NCI-H345 treated with DMSO at 0.1 percent for 48 hours (cell line): Measurements from ENCODE around the gene SAMD13.

Experiments
- DNase-seq: peaks from one replicate; lab custom pipeline; 2025; ENCODE audit not compliant: unreplicated experiment; lab: John Stamatoyannopoulos, UW

SAMD13 gene

DNA sequence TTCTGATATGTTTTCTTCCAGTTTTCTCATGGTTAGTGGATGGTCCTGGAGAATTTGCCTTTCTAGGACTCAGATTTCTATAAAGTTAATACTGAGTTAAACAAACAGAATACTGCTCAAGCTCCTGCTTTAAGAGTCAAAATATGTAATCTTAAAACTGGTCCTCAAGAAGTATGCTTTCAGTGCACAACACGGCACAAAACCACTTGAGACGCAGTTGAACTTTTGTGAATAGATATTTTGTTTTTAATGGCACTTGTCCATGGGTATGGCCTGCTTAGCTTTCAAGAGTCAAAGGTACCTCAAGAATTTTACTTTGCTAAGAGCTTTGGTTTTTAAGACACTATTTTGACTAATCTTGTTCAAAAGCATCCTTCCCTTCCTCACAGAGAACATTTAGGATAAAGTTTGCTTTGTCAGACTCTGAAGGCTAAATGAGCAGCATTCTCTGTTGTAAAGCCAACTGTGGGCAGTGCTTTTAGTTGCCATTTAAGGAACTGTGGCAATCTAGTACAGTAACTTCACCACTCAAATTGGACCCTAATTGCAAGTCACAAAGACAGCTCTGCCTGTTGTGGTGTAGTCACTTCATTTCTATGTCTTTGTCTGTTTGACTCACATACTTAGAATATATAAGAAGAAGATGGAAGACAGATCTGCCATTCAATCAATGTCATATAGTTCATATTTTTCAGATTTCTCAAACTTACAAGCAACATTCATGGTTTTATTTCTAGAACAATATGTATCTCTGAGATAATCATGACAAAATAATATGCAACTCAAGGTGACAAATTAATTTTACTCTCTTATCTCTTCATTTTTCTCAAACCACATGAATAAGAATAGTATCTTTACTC is 28.8 kb downstream of the SAMD13 start:
- DNase-seq, result no peak

DNA sequence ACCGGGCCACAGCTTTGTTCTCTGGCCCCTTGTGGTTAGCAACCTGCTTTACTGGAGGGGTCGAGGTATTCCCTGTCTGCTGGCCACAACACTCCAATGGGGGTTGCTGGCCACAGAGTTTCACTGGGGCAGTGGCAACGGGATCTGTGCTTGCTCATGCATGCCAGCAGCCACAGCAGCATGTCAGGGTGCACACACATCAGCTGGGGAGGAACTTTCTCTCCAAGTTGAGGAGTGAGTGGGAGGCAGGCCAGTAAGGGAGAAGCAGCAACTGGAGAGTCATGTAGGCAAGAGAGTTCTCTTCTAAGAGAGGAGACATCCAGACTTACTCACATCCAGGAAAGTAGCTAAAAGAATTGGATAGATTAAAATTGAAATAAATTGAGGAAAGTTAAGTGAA is 38.0 kb downstream of the SAMD13 start:
- no peak for DNase-seq

DNA sequence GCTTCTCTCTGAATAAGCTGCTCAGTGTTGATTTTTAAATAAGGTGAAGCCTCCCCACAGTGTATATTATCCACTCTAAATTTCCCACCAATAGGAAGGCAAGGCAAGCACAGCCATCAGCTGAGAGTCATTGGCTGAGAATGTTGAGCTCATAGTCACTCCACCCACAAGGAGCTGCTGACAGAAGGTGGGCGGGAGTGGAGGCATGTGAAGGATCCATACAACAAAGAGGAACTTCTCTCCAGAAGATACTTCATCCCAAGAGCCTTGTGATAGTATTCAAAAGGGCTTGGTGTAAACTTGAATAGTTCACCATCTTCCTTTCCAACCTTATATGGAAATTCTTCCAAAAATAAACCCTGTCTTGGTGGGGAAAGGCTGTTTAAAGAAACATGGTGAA is 42.8 kb downstream of the SAMD13 start:
- DNase-seq, result no peak

DNA sequence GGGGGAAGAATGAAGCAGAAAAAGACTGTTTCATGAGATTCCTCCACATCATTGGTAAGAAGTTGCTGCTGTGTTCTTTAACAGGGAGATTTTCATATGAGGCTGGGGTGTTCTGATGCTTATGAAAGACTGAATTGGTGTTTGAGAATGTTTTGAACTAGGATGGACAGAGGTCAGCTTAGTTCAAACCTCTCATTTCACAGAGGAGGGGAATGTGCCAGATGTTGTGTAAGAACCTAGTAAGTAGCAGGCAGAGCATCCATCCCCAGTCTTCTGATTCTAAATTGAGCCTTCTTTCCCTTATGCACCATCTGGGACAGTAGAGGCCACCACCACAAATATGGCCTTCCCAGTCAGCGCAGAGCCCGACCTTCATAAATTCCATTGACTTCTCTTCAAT is 43.7 kb downstream of the SAMD13 start:
- DNase-seq, result no peak

DNA sequence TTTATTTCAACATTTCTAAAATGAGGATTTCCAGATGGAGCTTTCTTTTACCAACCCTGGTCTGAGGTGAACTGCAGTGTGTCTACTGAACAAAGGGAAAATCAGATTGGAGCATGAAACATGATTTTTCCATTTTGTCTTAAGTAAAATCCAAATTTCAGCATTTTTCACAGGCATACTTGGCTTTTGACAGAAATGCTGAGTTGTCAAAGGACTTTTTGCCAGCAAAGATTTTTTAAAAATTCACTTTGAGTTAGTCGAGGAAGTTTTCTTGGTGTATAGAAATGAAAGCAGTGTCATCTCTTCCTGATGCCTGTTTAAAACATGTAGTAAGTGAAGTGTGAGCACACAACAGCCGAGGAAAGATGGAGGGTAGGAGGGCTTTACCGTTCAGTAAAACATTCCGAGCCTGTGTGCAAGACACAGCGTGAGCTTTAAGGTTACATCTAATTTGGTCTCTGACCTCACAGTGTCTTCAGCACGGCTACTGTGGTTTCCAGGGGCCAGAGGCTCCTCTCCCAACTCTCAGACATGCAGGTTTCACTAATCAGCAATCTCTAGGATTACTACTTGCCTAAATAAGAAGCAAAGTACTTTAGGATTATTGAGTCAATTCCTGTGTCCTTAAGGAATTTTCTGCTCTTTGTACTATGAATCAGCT is 45.9 kb downstream of the SAMD13 start:
- no peak for DNase-seq

DNA sequence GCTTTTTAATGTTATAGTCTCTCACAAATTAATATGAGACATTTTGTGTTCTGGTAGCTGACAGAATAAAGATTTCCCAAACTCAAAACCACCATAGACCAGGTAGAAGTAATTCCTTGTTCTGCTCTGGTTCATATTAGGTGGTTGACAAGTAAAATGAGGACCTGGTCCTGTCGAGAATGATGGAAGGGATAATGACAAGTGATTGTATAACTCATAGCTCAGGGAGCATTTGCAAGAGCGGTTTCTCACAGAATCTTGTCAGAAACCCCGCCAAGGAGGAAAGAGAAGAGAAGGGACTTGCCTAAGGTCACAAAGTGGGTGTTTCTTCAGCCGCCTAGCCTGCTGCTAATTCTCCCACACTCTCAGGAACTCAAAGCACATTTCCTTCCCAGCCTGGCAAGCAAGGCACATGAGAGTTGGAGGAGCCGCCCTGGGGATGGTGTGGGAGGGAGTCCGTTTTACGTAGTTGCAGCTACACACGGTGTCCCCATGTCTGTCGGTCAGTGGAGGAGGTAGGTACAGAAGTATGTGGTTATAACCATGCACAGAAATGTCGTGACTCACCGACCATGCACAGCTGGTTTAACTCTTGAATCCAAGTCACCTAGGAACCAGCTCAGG is 46.5 kb downstream of the SAMD13 start:
- DNase-seq, result no peak

DNA sequence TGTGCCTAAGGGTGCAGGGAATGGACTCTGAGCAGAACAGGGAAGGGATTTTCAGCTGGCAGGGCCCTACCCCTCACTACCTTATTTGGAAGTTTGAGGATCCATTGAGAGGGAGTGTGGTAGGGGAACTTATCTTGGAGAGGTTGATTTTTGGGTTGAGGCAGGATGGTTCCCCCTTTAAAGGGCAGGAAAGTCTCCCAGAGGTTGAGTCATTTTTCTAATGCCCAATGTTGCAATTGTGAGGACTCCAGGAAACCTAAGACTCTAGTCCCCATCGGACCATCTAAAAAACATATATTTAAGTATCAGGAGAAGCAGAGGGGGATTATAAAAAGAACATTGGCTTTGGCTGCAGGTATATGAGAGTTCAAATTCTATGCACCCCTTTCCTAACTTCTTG is 47.3 kb downstream of the SAMD13 start:
- DNase-seq, result no peak

DNA sequence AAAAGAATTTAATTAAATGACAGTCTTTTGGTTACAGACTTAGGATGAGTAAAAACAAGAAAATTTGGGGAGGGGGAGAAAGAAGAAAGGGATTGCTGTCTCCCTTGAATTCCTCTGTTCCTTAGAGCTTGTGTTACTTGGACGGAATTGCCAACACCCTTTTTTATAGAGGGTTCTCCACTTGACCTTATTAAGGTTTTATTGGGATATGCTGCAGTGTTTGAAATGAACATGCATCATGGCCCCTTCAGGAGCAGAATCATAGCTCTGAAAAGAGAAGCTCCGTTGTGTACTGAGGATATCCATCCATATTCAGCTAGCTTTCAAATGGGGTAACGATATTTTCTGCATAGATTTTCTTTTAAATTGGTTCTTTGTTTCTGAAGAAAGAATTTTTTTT is 48.6 kb downstream of the SAMD13 start:
- no peak for DNase-seq

DNA sequence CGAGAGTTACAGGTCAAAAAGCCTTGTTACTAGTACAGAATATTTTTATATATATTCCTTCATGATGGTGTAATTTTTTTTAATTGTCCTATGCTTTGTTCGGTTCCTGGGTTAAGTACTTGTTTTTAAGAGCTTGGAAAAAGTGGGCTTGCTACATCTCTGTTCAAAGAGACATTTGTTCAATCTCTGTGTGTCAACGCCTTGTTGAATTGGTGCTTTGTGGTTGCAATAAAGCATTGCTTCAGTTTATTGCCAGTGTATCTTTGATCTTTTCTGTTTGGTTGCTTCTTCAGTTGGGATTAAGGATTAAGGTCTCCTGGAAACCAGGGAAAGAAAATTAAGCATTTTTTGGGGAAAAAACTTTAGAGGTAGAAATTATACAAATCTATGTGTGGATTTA is 49.0 kb downstream of the SAMD13 start:
- no peak for DNase-seq

DNA sequence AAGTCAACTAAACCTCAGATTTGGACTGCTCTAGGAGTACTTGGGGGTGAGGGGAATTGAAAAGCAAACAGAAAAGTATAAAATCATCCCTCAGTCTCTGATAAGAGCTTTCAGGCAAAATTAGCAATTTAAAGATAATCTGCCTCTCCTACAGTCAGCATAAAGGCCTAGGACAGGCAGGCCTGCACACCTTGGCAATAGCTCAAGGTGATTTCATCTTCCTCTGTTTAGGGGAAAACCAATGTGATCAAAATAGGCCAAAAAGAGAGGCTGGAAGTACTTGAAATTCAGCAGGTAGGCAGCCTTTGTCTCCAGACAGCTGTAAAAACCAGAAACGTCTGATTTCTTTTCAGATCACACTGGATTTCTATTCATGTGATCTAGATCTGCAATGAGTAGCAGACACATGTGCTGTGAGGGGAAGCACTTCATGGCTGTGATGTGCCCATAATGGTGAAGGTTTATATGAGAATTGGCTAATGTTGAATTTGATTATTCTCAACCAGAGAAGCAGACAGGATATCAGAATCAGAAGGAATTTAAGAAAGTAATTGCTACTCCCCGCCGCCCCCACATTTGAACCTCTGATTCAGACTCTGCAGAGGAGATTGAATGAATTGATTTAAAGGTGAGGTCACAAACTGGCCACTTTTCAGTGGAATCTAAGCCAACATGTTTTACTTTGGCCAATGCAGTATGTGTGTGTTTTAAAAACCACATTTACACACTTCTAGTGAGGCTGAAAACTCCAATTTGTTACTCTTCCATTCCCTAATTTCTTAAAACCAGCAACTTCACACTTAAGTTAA is 51.0 kb downstream of the SAMD13 start:
- no peak for DNase-seq

DNA sequence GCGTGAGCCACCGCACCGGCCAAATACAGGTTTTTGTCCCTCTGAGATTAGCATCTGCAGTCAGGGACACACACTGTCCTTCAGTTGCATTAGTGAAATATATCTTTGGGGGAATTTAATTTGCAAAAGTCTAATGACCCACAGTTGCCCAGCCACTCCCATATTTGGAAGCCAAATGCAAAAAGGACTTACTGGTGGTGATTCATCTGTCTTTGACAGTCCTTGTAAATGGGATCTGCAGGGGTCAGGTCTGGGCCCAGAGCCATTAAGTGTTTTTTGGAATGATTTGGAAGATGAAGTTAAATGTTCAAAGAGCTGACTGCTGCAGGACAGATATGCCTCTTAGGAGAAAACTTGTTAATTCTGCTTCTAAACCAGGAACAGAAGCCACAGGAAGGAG is 52.2 kb downstream of the SAMD13 start:
- no peak for DNase-seq

DNA sequence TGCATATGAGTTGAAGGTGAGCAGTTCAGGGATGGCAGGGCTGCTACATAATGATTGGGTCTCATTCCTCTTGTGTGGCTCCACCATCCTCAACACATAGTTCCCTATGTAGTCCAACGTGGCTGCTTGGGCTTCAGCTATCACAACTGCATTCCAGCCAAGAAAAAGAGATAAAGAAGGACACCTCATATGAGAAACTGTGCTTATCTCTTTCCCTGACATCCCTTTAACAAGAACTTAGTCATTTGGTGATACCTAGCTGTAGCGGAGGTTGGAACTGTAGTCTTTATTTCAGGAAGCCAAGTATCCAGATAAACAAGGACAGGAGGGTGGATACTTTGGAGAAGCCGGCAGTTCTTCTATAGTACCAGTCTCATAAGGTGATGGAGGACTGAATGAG is 54.0 kb downstream of the SAMD13 start:
- DNase-seq, result no peak

DNA sequence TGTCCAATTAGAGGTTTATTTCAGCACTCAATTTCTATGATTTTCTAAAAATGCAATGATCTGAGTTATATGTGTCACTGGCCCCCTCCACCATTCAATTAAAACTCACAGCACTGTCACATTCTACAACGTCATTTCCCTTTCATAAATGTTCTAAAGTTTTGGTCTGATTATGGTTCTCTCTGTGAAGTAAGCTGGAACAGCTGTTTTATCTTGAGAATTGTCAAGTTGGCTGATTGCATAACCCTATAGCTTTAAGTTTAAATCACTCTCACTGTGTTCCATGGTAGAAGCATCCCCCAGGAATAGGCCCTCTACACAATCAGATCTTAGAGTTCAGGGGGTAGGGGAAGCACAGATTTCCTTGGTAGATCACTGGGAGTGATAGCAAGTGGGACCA is 55.4 kb downstream of the SAMD13 start:
- DNase-seq, result no peak

DNA sequence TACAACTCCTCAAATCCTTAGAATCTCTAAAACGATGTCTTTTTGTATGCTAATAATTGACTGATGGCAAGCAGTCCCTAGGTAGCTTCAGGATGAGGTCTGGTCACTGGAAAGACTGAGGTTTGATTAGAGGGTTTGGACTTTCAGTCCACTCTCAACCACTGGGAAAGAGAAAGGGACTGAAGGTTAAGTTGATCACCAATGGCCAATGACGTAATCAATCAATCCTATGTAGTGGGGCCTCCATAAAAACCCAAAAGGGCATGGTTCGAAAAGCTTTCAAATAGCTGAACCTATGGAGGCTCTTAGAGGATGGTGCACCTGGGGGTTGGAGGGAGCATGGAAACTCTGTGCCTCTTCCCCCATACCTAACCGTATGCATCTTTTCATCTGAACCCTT is 57.2 kb downstream of the SAMD13 start:
- DNase-seq, result no peak

DNA sequence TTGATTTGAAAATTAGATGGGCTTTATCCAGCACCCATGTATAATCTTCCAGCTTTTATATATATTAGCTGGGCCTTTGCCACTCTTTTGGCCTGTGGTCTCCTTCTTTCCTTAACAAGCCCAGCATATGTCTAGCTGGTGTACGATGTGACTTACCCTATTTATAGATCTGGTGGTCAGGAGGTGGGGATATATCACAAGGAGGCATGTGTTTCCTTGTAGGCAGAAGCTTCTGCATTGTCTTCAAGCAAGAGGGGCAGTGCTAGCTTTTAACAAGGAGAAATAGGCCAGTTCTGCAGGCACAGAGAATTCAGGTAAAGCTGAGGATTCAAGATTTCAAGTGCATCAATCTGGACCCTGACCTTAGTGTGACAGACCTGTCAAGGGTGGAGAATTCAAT is 58.8 kb downstream of the SAMD13 start:
- no peak for DNase-seq

DNA sequence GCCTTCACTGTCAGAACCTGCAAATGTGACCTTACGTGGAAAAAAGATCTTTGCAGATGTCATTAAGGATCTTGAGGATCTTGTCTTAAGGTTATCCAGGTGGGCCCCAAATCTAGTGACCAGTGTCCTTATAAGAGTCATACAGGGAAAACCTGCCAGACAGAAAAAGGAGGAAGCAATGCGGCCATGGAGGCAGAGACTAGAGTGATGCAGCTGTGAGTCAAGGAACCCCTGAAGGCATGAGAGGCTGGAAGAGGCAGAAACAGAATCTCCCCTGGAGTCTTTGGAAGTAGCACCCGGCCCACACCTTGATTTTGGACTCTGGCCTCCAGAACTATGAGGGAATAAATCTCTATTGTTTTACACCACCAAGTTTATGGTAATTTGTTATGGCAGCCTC is 60.3 kb downstream of the SAMD13 start:
- no peak for DNase-seq

DNA sequence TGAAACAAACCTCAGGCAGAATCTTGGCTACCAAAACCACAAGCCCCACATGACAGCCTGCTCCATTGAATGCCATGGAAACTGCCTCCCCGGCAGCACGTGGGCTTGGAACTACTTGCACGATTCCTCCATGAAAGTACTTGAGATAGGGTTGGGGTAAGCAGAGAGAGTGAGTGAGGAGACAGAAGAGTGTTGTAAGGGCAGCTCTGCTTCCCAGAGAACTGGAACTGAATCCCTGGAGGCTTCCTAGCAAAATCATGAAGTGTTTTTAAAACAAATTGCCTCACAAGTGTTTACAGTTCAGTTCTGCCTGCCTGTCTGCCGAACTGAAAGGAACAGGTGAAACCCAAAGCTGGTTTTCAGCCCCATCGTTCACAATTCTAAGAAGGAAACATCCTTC is 61.5 kb downstream of the SAMD13 start:
- DNase-seq, result peak; percentile 19

DNA sequence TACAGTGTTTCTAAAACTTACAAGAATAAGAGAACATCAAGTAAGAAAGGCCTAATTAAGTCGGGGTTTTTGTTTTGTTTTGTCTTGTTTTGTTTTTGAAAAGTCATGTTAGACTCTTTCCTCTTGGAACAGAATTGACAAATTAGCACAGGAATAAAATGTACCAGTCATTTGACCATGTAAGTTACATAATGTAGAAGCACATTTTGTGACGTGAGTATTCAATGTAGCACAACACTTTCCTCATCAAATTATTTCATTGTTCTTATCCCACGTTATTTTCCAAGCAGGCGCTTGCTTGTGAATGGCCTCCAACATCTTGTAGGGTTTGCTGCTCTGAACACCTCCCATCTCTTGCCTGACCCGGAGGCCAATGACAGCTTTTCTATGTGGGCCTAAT is 62.1 kb downstream of the SAMD13 start:
- no peak for DNase-seq

DNA sequence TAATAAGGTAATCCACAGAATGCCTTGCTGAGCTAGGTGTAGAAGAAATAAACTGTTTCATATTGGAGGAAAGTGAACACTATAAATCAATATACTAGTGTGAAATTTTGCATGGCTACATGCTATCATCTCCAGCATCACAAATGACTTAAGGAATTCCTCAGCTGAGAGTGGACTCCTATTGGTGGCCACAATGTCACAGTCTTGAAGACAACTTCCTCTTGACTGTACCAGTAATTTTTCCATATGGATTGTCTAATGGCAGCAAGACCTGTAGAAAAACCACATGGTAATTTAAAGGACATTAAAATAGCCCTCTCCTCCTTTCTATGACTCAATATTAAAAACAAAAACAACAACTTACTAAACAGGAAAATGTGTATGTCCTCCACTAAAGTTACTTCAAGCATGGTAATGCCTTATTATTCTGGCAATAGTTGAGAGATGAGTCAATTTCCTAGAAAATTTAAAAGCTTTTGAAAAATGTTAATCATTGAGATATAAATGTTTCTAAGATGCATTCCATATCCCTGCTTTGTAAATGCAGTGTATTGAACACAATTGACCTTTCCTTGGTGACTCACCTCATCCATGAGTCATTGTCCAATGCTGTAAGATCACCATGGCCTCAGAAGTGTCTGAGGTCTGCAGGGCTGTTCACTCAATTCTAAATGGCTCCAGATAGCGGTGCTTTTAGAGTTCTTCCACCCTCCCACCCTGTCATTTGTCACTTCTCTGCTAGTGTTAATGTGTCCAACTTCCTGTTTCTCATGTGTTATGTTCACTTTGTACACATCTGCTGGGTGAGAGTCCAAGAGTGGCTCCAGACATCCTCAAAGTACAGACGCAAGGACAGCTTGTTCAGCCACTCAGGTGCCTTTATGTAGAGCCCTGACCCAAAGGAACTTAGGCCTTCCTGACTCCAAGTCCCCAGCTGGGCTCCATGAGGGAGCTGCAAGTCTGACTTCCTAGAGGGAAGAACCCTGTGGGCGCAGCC is 64.0 kb downstream of the SAMD13 start:
- no peak for DNase-seq

DNA sequence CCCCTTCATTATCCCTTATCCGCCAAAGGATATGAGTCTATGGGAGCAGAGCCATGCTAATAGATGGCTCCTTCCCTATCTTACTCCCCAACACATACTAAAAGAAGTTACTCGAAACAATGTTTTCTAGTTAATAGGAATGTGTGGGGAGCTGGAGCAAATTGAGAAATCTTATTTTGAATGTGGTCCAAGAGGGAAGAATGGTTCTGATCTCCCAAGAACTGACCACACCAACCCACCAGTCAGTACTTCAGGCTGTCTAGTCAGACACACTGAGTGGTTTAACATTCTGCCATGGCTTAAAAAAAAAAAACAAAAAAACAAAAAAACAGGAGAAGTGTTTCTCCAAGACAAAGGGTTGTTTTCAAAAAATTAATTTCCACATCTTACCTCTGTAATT is 65.3 kb downstream of the SAMD13 start:
- DNase-seq, result no peak
